ENCODE data around the gene HMG20A.

The HMG20A gene

GRCh38 chr15:77426871-77427270 lies 6.2 kb downstream of the HMG20A start:
- no peak for DNase-seq (ENCODE audit: low read depth in 2 of 3, low spot score in 1 of 3)

DNA sequence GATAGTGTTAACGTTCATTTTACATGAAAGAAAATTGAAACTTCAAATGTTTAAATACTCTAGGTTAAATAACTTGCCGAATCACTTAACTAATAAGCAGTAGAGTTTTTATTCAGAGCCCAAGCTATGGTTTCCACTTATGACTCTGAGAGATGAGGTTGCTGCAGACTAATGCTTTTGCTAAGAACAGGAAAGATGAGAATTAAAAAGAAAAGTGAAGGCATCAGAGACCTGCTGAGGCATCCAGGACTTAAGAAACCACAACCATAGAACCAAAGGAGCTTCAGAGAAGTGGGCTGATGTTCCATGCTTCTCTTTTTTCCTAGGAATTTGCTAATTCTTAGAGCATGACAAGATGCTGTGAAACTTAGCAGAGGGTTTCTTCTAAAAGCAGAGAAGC lies 9.5 kb downstream of the HMG20A start:
- DNase-seq (ENCODE audit: low read depth in 2 of 3, low spot score in 1 of 3) = peak in 1 of 3 donors; percentile 3

GRCh38 chr15:77430652-77431051 lies 10.0 kb downstream of the HMG20A start:
- DNase-seq (ENCODE audit: low read depth in 2 of 3, low spot score in 1 of 3) = no peak

- DNase-seq (ENCODE audit: low read depth in 2 of 3, low spot score in 1 of 3) = no peak
These were observed 16.1 kb downstream of the HMG20A start for GRCh38 chr15:77436822-77437221.

GRCh38 chr15:77437264-77437663 lies 16.6 kb downstream of the HMG20A start:
- no peak for DNase-seq (ENCODE audit: low read depth in 2 of 3, low spot score in 1 of 3)

- no peak for DNase-seq (ENCODE audit: low read depth in 2 of 3, low spot score in 1 of 3)
These were observed 19.8 kb downstream of the HMG20A start for GRCh38 chr15:77440378-77440999.

- DNase-seq (ENCODE audit: low read depth in 2 of 3, low spot score in 1 of 3) = no peak
These were observed 26.2 kb downstream of the HMG20A start for GRCh38 chr15:77446840-77447390.

DNA sequence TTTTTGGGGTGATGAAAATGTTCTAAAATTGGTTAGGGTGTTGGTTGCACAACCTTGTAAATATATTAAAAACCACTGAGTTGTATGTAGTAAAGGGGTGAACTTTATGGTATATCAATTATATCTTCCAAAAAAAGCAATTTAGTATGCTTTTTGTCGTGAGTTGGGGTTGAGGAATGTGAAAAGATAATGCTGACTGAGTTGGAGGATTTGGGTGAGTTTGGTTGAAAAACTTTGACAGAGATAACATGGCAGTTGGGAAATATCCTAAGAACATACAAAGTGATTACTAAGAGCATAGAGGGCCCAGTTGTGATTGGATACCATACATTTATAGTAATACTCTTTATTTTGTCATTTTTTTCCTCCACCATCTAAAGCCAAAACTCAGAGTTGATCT lies 33.6 kb downstream of the HMG20A start:
- DNase-seq (ENCODE audit: low read depth in 2 of 3, low spot score in 1 of 3) = no peak

GRCh38 chr15:77454951-77455350 lies 34.3 kb downstream of the HMG20A start:
- DNase-seq (ENCODE audit: low read depth in 2 of 3, low spot score in 1 of 3) = no peak

DNA sequence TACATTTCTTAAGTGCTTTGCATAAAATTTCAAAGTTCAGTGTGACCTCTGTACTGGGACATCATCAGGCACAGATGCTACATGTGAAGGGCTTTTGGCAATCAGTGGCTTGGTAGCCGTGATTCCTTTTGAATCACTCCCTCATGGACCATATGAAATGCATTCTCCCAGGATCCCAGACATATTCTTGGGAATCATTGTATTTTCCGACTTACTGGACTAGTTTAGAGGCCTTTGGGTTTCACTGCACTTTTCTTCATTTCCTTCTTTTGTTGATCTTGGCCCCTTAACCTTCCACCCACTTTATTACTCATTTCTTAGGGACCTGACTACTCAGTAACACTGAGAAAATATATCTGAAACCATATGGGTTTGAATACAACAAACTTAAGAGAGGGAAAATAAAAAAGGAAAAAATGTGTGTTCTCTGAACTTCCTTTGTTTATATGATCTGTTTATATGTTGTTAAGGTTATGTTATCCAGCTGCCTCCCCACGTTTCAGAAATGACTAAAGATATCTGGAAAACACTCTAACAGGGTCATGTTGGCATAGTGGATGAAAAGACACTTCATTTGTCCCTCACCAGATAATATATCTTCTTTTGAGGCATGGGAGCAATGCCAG lies 35.1 kb downstream of the HMG20A start:
- DNase-seq (ENCODE audit: low read depth in 2 of 3, low spot score in 1 of 3) = no peak

GRCh38 chr15:77456746-77457145 lies 36.1 kb downstream of the HMG20A start:
- DNase-seq (ENCODE audit: low read depth in 2 of 3, low spot score in 1 of 3) = no peak

DNA sequence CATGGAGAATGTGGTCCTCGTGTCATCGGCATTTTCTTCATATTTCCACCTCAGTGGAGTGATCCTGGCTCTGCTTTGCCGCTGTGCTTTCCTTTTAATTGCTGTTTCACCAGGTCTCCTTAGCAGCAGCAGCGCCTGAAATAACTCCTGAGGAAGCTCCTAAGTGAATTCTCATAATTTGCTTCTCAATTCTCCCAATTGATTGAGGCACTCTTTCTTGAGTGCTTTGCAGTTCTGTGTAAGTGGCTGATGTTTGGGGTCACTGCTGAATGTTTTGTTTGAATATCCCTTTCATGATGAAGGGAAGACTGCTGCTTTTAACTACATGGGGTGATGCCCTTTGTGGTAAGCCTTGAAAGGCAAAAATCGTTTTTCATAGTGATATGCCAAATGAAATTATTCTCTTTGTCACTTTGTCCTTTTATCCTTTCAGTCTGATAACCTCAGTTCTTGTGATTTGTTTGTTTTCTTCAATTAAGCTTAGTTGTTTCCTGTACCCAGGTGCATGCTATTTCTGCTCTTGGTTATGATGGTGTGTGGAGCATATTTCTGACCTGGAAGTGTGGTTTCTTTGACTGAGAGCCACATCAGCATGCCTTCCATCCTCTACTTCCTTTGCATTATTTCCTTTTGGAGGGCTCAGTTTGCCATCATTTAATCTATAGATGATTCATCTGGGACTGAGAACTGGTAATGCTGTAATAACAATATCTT lies 36.7 kb downstream of the HMG20A start:
- no peak for DNase-seq (ENCODE audit: low read depth in 2 of 3, low spot score in 1 of 3)

DNA sequence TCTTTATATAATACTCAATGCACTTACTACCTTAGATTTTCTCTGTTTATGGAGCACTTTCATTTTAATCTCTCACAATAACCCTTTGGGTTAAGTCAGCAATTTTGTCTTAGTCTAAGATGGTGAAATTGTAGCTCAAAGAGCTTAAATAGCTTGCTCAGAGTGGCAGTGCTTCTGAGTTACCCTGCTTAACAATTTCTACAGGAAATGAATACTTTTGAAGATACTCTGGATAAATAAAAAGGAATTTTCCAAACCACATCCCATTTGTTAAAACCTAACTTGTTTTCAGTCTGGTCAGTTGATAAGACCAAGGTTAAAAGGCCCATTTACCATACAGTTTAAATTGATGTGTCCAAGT lies 37.2 kb downstream of the HMG20A start:
- no peak for DNase-seq (ENCODE audit: low read depth in 2 of 3, low spot score in 1 of 3)

GRCh38 chr15:77459031-77459430 lies 38.3 kb downstream of the HMG20A start:
- DNase-seq (ENCODE audit: low read depth in 2 of 3, low spot score in 1 of 3) = no peak

GRCh38 chr15:77461486-77461885 lies 40.8 kb downstream of the HMG20A start:
- no peak for DNase-seq (ENCODE audit: low read depth in 2 of 3, low spot score in 1 of 3)

DNA sequence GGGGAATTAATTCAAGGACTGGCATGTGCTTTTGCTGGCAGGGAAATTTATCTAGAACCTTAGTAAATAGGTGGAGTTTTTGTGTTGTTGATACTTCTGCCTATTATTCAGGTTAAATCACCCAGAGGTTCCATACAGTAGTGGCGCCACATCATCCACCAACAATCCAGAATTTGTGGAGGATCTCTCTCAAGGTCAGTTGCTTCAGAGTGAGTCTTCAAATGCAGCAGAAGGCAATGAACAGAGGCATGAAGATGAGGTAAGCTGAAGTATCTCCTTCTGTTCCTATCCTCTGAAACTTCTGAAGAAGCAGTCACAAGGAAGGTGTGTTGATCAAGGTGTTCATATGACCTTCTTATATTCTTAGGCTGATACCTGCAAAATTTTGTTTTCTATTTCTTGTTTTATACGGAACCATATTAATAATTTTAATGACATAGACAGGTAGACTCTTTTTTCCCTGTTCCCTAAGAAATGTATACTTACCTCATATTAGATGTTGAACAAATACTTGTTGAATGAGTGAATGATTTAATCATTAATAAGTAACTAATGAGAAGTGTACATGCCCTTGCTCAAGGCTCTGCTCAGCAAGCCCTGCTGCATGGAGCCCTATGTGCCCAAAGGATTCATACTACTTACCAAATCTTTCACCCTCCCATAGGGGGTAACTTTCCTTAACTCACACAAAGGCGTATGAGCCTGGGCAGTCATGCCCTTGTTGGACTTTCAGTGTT lies 43.6 kb downstream of the HMG20A start:
- DNase-seq (ENCODE audit: low read depth in 2 of 3, low spot score in 1 of 3) = no peak

DNA sequence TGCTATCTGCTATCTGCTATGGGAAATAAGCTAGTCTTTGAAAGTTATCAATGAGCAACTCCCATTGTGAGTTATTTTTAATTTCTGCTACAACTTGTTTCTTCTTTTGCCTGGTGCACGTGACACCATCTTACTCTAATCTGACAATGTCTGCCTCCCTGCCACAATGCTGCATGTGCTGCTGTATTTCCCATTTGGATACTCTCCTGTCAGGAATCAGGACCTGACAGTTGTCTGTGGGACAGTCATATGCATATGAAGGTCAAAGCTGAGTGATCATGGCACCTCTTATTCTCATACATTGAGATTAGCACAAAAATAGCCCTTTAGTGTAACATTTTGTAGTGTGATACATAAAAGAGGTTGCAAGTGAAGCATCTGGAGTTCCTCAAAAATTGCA lies 45.8 kb downstream of the HMG20A start:
- DNase-seq (ENCODE audit: low read depth in 2 of 3, low spot score in 1 of 3) = no peak

DNA sequence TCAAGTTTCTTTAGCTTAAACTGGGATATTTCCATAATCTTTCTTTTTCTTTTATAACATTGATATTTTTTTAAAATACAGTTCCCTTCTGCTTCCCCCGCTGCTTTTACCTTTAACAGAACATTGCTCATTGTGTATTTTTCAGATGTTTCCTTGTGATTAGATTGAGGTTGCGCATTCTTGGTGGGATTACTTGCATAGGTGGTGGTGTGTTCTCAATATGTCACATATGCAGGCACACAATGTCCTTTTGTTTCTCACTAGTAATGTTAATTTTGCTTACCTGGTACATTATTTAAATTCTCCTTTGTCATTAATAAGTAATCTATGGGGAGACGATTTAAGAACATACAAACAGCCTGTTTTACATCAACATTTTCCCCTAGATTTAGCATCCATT lies 48.2 kb downstream of the HMG20A start:
- DNase-seq (ENCODE audit: low read depth in 2 of 3, low spot score in 1 of 3) = no peak

DNA sequence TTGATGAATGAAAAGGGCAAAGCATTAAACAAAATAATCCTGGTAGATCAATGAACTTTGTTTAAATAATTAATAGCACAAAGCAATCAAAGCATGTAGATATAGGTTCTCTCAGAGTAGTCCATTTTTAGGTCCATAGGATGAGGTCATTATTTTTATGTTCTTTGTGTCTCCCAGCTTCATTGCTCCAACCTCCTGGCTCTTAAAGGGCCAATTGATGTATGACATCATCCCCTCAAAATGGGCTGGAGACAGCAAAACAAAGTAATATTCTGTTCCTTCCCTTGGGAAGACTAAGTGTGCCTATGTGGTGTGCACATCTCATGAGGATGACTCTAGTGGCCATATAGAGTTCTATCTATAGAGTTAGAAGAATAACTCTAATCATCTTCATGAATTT lies 49.5 kb downstream of the HMG20A start:
- no peak for DNase-seq (ENCODE audit: low read depth in 2 of 3, low spot score in 1 of 3)

DNA sequence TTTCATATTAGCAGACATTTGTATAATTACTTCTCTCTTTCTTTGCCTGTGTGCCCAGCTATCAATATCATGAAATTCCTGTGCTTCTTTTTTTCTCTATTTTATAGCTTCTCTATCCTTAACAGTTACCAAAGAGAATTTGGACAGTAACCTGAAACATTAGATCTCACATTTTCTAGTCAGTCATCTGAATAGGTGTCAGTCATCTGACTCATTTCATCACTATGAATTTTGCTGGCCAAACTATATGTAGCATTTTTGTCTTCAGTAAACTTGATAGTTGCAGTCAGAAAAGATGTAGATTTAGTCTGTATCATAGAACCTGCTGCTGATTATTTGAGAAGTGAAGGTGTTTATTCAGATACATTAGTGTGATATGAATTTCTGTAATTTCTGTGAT lies 52.6 kb downstream of the HMG20A start:
- DNase-seq (ENCODE audit: low read depth in 2 of 3, low spot score in 1 of 3) = no peak

DNA sequence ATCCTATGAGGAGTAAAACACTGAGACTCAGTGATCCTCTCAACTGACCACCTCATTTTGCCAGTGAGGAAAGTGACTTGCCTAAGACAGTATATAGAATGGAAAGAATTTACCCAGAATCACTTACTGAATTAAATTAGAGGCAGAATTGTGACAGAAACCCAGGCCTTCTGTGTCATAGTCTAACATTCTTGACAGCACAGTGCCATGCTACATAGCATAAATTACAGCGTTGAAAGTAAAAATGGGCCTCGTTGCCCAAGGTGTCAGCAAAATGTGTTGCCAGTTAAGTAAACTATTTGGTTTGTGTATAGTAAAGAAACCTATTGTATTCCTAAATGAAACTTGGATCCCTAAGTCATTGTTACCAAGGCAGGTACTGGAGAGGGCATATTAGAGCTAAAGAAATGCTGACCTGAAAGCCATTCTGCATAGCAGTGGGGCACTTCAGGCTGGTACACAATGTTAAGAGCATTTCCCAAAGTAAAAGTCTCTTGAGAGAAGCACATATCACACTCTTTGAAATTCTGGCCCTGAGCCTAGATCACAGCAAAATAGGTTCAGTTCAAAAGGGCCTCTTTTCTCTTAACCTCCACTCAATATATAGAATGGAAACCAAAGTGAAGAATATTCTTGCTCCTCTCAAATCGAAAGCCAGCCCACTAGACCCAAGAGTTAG lies 53.8 kb downstream of the HMG20A start:
- no peak for DNase-seq (ENCODE audit: low read depth in 2 of 3, low spot score in 1 of 3)

Measured in stimulated activated CD4-positive, alpha-beta T cell treated with anti-CD3 and anti-CD28 coated beads, Interleukin-12 subunit alpha, Interleukin-12 subunit beta, amount 100 ng/mL, for 48 hours (primary cell).